ENCODE data around the gene FAAP100. TPM values are rescaled to one million over a fixed set of nuclear protein-coding genes. Genes with fewer than 3 reads are reported as not detected.
"Not testable (repeated sequence)": the region's sequence is repeated elsewhere in the genome, so short reads cannot be mapped to it uniquely, and the experiment has no call there.

The FAAP100 gene
- total RNA-seq, 1 donor, result 13.5 TPM

GRCh38 chr17:81531998-81532404 lies 20.2 kb downstream of the FAAP100 start:
- not testable (repeated sequence) for H3K4me3 ChIP-seq (ENCODE audit: low read length); H3K27me3 ChIP-seq (ENCODE audit: insufficient read depth, low read length); H3K4me1 ChIP-seq (ENCODE audit: insufficient read depth, low read length); H3K9me3 ChIP-seq (ENCODE audit: low read depth, low read length)

- not testable (repeated sequence) for H3K4me3 ChIP-seq (ENCODE audit: low read length); H3K4me1 ChIP-seq (ENCODE audit: insufficient read depth, low read length); H3K27me3 ChIP-seq (ENCODE audit: insufficient read depth, low read length); H3K9me3 ChIP-seq (ENCODE audit: low read depth, low read length)
Observed at GRCh38 chr17:81531013-81531412, 21.1 kb downstream of the FAAP100 start.

- Histone ChIP-seq H3K9me3 (ENCODE audit: low read depth, low read length) (no peaks in the 10 kb centered on the region), H3K27me3 (ENCODE audit: insufficient read depth, low read length) (no peaks in the 10 kb centered on the region), H3K4me1 (ENCODE audit: insufficient read depth, low read length) (peaks cover 4% of the 10 kb centered on the region), H3K4me3 (ENCODE audit: low read length) (no peak overlapping the region)
Observed at GRCh38 chr17:81529437-81529803, 22.7 kb downstream of the FAAP100 start.

GRCh38 chr17:81528651-81529436 lies 23.3 kb downstream of the FAAP100 start:
- H3K9me3 ChIP-seq (ENCODE audit: low read depth, low read length), result no peaks in the 10 kb centered on the region
- H3K27me3 ChIP-seq (ENCODE audit: insufficient read depth, low read length), result no peaks in the 10 kb centered on the region
- H3K4me3 ChIP-seq (ENCODE audit: low read length), result no peak overlapping the region
- H3K4me1 ChIP-seq (ENCODE audit: insufficient read depth, low read length), result peaks cover under 1% of the 10 kb centered on the region

- Histone ChIP-seq H3K4me3 (ENCODE audit: low read length) (no peak overlapping the region), H3K9me3 (ENCODE audit: low read depth, low read length) (no peaks in the 10 kb centered on the region), H3K4me1 (ENCODE audit: insufficient read depth, low read length) (no peaks in the 10 kb centered on the region), H3K27me3 (ENCODE audit: insufficient read depth, low read length) (no peaks in the 10 kb centered on the region)
Observed at GRCh38 chr17:81528384-81528650, 23.8 kb downstream of the FAAP100 start.

GRCh38 chr17:81527591-81528383 lies 24.4 kb downstream of the FAAP100 start, which contains the start of gene FSCN2:
Gene FSCN2, plus strand, starts transcription at chr17:81528377. Its CDS starts 155 bp downstream, at chr17:81528532.
- Histone ChIP-seq H3K4me3 (ENCODE audit: low read length) (no peak within 1 kb of the TSS), H3K9me3 (ENCODE audit: low read depth, low read length) (no peaks in the 10 kb centered on the region), H3K4me1 (ENCODE audit: insufficient read depth, low read length) (no peaks in the 10 kb centered on the region), H3K27me3 (ENCODE audit: insufficient read depth, low read length) (no peaks in the 10 kb centered on the region)

- no peaks in the 10 kb centered on the region for H3K4me1 ChIP-seq (ENCODE audit: insufficient read depth, low read length)
- H3K9me3 ChIP-seq (ENCODE audit: low read depth, low read length), result no peaks in the 10 kb centered on the region
- H3K4me3 ChIP-seq (ENCODE audit: low read length), result no peak overlapping the region
- H3K27me3 ChIP-seq (ENCODE audit: insufficient read depth, low read length), result no peaks in the 10 kb centered on the region
Observed at GRCh38 chr17:81526662-81527571, 25.2 kb downstream of the FAAP100 start.

GRCh38 chr17:81524865-81525159 lies 27.3 kb downstream of the FAAP100 start:
- Histone ChIP-seq H3K4me1 (ENCODE audit: insufficient read depth, low read length) (peaks cover 3% of the 10 kb centered on the region), H3K4me3 (ENCODE audit: low read length) (no peak overlapping the region), H3K27me3 (ENCODE audit: insufficient read depth, low read length) (no peaks in the 10 kb centered on the region), H3K9me3 (ENCODE audit: low read depth, low read length) (no peaks in the 10 kb centered on the region)

- Histone ChIP-seq H3K4me1 (ENCODE audit: insufficient read depth, low read length) (peaks cover 9% of the 10 kb centered on the region), H3K9me3 (ENCODE audit: low read depth, low read length) (no peaks in the 10 kb centered on the region), H3K4me3 (ENCODE audit: low read length) (no peak overlapping the region), H3K27me3 (ENCODE audit: insufficient read depth, low read length) (no peaks in the 10 kb centered on the region)
Observed at GRCh38 chr17:81524039-81524864, 27.9 kb downstream of the FAAP100 start.

- Histone ChIP-seq H3K4me3 (ENCODE audit: low read length) (no peak overlapping the region), H3K4me1 (ENCODE audit: insufficient read depth, low read length) (peaks cover 16% of the 10 kb centered on the region), H3K27me3 (ENCODE audit: insufficient read depth, low read length) (no peaks in the 10 kb centered on the region), H3K9me3 (ENCODE audit: low read depth, low read length) (no peaks in the 10 kb centered on the region)
Observed at GRCh38 chr17:81523402-81524038, 28.6 kb downstream of the FAAP100 start.

GRCh38 chr17:81522491-81523401 lies 29.4 kb downstream of the FAAP100 start:
- Histone ChIP-seq H3K4me1 (ENCODE audit: insufficient read depth, low read length) (peaks cover 24% of the 10 kb centered on the region), H3K27me3 (ENCODE audit: insufficient read depth, low read length) (no peaks in the 10 kb centered on the region), H3K4me3 (ENCODE audit: low read length) (no peak overlapping the region)

GRCh38 chr17:81520021-81520901 lies 31.9 kb downstream of the FAAP100 start:
- no peak overlapping the region for H3K4me3 ChIP-seq (ENCODE audit: low read length)
- H3K9me3 ChIP-seq (ENCODE audit: low read depth, low read length), result no peaks in the 10 kb centered on the region
- H3K4me1 ChIP-seq (ENCODE audit: insufficient read depth, low read length), result peaks cover 47% of the 10 kb centered on the region
- no peaks in the 10 kb centered on the region for H3K27me3 ChIP-seq (ENCODE audit: insufficient read depth, low read length)

More at GRCh38 chr17:81522491-81523401, 29.4 kb downstream of the FAAP100 start:
- no peaks in the 10 kb centered on the region for H3K9me3 ChIP-seq (ENCODE audit: low read depth, low read length)
